ENCODE data around the gene SOX6. TPM values are rescaled to one million over a fixed set of nuclear protein-coding genes. Genes with fewer than 3 reads are reported as not detected.

SOX6 gene
- total RNA-seq, 1 experiment from 2014 or later, result 18.4 TPM

DNA sequence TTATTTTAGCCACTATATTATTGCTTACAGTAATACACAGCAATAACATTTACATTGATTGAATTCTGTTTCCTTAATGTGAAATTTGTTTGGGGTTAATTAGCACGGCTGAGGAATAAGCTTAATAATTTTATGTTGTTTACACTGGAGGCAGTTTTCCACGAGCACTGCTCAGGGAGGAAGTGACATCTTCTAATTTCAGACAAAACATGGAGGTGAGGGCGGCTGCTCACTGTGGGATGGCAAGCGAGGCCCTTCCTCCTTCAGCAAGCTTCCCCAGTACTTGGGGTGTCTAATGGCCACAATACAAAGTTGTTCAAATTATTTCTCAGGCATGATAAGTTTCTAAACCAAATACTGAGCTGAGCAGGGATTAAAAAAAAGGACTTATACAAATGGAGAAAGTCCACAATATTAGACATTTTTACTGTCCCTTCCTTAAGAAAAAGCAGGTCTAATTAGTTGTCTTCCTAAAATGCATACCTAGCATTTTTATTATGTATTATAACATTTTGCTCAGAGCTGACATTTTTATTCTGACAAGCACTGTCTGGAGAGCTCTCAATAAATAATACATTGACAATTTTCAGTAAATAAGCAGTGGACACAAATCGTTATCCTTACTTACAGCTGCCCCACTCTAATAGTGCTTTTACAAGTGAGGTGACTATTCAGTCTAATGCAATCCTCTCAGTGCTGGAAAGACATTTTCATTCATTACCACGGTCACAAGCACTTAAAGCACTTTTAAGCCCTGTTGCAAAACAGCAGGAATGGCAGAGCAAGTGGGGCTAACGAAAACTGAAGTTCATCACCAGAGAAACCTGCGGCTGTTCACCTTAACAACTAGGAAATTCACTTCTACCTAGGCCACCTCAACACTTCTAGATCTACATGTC is 56.2 kb downstream of the SOX6 start:
- intact Hi-C loops (cut with micrococcal nuclease; ENCODE audit: unreplicated experiment), result no loop called here
- H3K27ac Mint-ChIP-seq (ENCODE audit: unreplicated experiment), result no peak overlapping the region
- no TSS peak for BruUV-seq (replicated peaks)

GRCh38 chr11:16299390-16299789 is 57.0 kb downstream of the SOX6 start:
- TF ChIP-seq, protein P1, sequence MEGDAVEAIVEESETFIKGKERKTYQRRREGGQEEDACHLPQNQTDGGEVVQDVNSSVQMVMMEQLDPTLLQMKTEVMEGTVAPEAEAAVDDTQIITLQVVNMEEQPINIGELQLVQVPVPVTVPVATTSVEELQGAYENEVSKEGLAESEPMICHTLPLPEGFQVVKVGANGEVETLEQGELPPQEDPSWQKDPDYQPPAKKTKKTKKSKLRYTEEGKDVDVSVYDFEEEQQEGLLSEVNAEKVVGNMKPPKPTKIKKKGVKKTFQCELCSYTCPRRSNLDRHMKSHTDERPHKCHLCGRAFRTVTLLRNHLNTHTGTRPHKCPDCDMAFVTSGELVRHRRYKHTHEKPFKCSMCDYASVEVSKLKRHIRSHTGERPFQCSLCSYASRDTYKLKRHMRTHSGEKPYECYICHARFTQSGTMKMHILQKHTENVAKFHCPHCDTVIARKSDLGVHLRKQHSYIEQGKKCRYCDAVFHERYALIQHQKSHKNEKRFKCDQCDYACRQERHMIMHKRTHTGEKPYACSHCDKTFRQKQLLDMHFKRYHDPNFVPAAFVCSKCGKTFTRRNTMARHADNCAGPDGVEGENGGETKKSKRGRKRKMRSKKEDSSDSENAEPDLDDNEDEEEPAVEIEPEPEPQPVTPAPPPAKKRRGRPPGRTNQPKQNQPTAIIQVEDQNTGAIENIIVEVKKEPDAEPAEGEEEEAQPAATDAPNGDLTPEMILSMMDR (IDR thresholded peaks at IDR 0.05; ENCODE audit: unreplicated experiment), result no peak
- H3K4me3 Mint-ChIP-seq (ENCODE audit: low read depth, unreplicated experiment), result no peak overlapping the region
- intact Hi-C loops (cut with micrococcal nuclease; ENCODE audit: unreplicated experiment), result no loop called here
- no peaks in the 10 kb centered on the region for H3K27me3 Mint-ChIP-seq (ENCODE audit: unreplicated experiment)
- no TSS peak for BruUV-seq (replicated peaks)
- peaks cover 20% of the 10 kb centered on the region for H3K4me1 Mint-ChIP-seq (ENCODE audit: low read depth, unreplicated experiment)
- CTCF ChIA-PET, result interaction anchor here (0.6 kb wide), 1 partner anchor 307 kb away, joined by 3 read pairs; no protein-coding TSS in a partner anchor
- no peak overlapping the region for H3K27ac Mint-ChIP-seq (ENCODE audit: unreplicated experiment)
- no peaks in the 10 kb centered on the region for H3K36me3 Mint-ChIP-seq (ENCODE audit: insufficient read depth, unreplicated experiment)
- DNase-seq, result no peak
- no peaks in the 10 kb centered on the region for H3K9me3 Mint-ChIP-seq (ENCODE audit: low read depth, unreplicated experiment)

More for the DNA sequence above, 56.2 kb downstream of the SOX6 start:
- H3K4me3 Mint-ChIP-seq (ENCODE audit: low read depth, unreplicated experiment), result no peak overlapping the region
- TF ChIP-seq, protein P1 (IDR thresholded peaks at IDR 0.05; ENCODE audit: unreplicated experiment), result no peak
- H3K4me1 Mint-ChIP-seq (ENCODE audit: low read depth, unreplicated experiment), result peaks cover 20% of the 10 kb centered on the region
- H3K9me3 Mint-ChIP-seq (ENCODE audit: low read depth, unreplicated experiment), result no peaks in the 10 kb centered on the region
- no peaks in the 10 kb centered on the region for H3K36me3 Mint-ChIP-seq (ENCODE audit: insufficient read depth, unreplicated experiment)
- no peak for DNase-seq
- no peaks in the 10 kb centered on the region for H3K27me3 Mint-ChIP-seq (ENCODE audit: unreplicated experiment)
- CTCF ChIA-PET, result no interaction called here

- H3K27me3 Mint-ChIP-seq (ENCODE audit: unreplicated experiment), result no peaks in the 10 kb centered on the region
- TF ChIP-seq, protein P1 (IDR thresholded peaks at IDR 0.05; ENCODE audit: unreplicated experiment), result no peak
- intact Hi-C loops (cut with micrococcal nuclease; ENCODE audit: unreplicated experiment), result no loop called here
- H3K36me3 Mint-ChIP-seq (ENCODE audit: insufficient read depth, unreplicated experiment), result no peaks in the 10 kb centered on the region
- no peak overlapping the region for H3K4me3 Mint-ChIP-seq (ENCODE audit: low read depth, unreplicated experiment)
- peaks cover 20% of the 10 kb centered on the region for H3K4me1 Mint-ChIP-seq (ENCODE audit: low read depth, unreplicated experiment)
- no peaks in the 10 kb centered on the region for H3K9me3 Mint-ChIP-seq (ENCODE audit: low read depth, unreplicated experiment)
- CTCF ChIA-PET, result no interaction called here
- DNase-seq, result no peak
- no peak overlapping the region for H3K27ac Mint-ChIP-seq (ENCODE audit: unreplicated experiment)
- BruUV-seq (replicated peaks), result no TSS peak
Measured at GRCh38 chr11:16297332-16297731, 59.0 kb downstream of the SOX6 start.

GRCh38 chr11:16296273-16296672 is 60.1 kb downstream of the SOX6 start:
- intact Hi-C loops (cut with micrococcal nuclease; ENCODE audit: unreplicated experiment), result no loop called here
- DNase-seq, result no peak
- H3K4me3 Mint-ChIP-seq (ENCODE audit: low read depth, unreplicated experiment), result no peak overlapping the region
- no peak overlapping the region for H3K27ac Mint-ChIP-seq (ENCODE audit: unreplicated experiment)
- BruUV-seq (replicated peaks), result no TSS peak
- H3K36me3 Mint-ChIP-seq (ENCODE audit: insufficient read depth, unreplicated experiment), result no peaks in the 10 kb centered on the region
- TF ChIP-seq, protein P1 (IDR thresholded peaks at IDR 0.05; ENCODE audit: unreplicated experiment), result no peak
- H3K4me1 Mint-ChIP-seq (ENCODE audit: low read depth, unreplicated experiment), result peaks cover 10% of the 10 kb centered on the region
- no peaks in the 10 kb centered on the region for H3K27me3 Mint-ChIP-seq (ENCODE audit: unreplicated experiment)
- no peaks in the 10 kb centered on the region for H3K9me3 Mint-ChIP-seq (ENCODE audit: low read depth, unreplicated experiment)
- CTCF ChIA-PET, result no interaction called here

Data from Calu3 (cell line).